Suprapubic skin (tissue), 3 donors: Measurements from ENCODE around the gene CRYGC.
"Not testable (repeated sequence)": the region's sequence is repeated elsewhere in the genome, so short reads cannot be mapped to it uniquely, and the experiment has no call there.

Experiments used
- EP300 ChIP-seq: sonication (generic); formaldehyde crosslinking; IDR thresholded peaks from one replicate; pipeline ENCODE4 v1.6.1; 2017; ENCODE audit warnings: antibody characterized with exemption
- POLR2A ChIP-seq, 2 donors: fragments of 450-650 bp; IDR thresholded peaks; one replicate each; pipeline ENCODE4 v1.6.1; 2017; ENCODE audit warnings: antibody characterized with exemption in 2 of 2, mild to moderate bottlenecking in 2 of 2, moderate library complexity in 2 of 2
- TF ChIP-seq, protein P1 (sequence below), 2 donors: fragments of 200-600 bp in 1 of 2; fragments of 450-650 bp in 1 of 2; sonication (generic) in 1 of 2; IDR thresholded peaks; one replicate each; pipeline ENCODE4 v1.5.1; 2016 to 2019; ENCODE audit warnings: antibody characterized with exemption in 2 of 2, mild to moderate bottlenecking in 1 of 2, moderate library complexity in 1 of 2

DNA sequence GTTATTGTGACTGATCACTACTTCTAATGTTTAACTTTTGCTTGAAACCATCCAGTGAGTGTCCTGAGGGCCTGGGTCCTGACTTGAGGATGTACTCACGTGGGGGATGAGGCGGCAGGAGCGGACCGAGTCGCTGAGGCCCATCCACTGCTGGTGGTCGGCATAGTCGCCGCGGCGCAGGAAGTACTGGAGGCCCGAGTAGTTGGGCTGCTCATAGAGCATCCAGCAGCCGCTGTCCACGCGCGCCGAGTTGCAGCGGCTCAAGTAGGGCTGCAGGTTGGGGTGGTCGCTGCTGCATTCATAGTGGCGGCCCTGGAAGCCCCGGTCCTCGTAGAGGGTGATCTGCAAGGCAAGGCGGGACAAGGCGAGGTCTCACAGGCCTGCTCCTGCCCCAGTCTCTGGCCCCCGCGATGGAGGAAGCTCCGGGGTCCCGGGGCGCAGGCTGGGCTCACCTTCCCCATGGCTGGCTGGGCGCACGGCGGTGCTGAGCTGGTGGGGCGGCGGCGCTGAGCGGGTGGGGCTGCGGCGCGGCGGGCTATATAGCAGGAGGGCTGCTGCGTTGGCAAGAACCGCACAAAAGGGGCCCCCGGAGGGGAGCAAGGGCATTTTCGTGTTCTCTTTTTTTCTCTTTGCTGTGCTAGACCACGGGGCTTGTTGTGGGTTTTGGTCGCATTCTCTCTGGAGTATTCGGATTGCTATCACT is 5.5 kb downstream of the CRYGC start, which contains the start of gene CRYGD:
- TF ChIP-seq, protein P1, sequence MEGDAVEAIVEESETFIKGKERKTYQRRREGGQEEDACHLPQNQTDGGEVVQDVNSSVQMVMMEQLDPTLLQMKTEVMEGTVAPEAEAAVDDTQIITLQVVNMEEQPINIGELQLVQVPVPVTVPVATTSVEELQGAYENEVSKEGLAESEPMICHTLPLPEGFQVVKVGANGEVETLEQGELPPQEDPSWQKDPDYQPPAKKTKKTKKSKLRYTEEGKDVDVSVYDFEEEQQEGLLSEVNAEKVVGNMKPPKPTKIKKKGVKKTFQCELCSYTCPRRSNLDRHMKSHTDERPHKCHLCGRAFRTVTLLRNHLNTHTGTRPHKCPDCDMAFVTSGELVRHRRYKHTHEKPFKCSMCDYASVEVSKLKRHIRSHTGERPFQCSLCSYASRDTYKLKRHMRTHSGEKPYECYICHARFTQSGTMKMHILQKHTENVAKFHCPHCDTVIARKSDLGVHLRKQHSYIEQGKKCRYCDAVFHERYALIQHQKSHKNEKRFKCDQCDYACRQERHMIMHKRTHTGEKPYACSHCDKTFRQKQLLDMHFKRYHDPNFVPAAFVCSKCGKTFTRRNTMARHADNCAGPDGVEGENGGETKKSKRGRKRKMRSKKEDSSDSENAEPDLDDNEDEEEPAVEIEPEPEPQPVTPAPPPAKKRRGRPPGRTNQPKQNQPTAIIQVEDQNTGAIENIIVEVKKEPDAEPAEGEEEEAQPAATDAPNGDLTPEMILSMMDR (IDR thresholded peaks at IDR 0.05): not testable (repeated sequence)
- TF ChIP-seq POLR2A (IDR thresholded peaks at IDR 0.05); EP300: not testable (repeated sequence)
